Measurements from ENCODE around the gene MMP20.

- TF ChIP-seq EHMT2 (IDR thresholded peaks at IDR 0.05; ENCODE audit: borderline replicate concordance, low read depth, low read length), result no peak
- TF ChIP-seq ZNF670 (CRISPR knock-in tag; IDR thresholded peaks at IDR 0.05; ENCODE audit: borderline replicate concordance), result no peak
- TF ChIP-seq ZFX (CRISPR knock-in tag; IDR thresholded peaks at IDR 0.05; ENCODE audit: low read depth), result no peak
- no peak for TF ChIP-seq SUZ12 (IDR thresholded peaks at IDR 0.05; ENCODE audit: low read depth, low read length)
- TF ChIP-seq ZBTB21 (CRISPR knock-in tag; IDR thresholded peaks at IDR 0.05), result no peak
- TF ChIP-seq ELK4 (CRISPR knock-in tag; IDR thresholded peaks at IDR 0.05; ENCODE audit: borderline replicate concordance), result no peak
Observed at GRCh38 chr11:102552447-102553194, 72.5 kb downstream of the MMP20 start.

All from HepG2 (cell line).